Gastroesophageal sphincter (tissue), 3 donors: ENCODE data around the gene WDFY3.

ENCODE experiments used
- CTCF ChIP-seq, 4 experiments: fragments of 200-600 bp in 2 of 4; fragments of 450-650 bp in 2 of 4; sonication (generic) in 1 of 4; IDR thresholded peaks; one replicate each; pipeline ENCODE4 v1.5.1; 2017 to 2019; ENCODE audit warnings: antibody characterized with exemption in 4 of 4, mild to moderate bottlenecking in 2 of 4, moderate library complexity in 2 of 4
- EP300 ChIP-seq: sonication (generic); formaldehyde crosslinking; IDR thresholded peaks from one replicate; pipeline ENCODE4 v1.6.1; 2017; ENCODE audit warnings: antibody characterized with exemption, mild to moderate bottlenecking
- POLR2A ChIP-seq, 2 donors: fragments of 450-650 bp; IDR thresholded peaks; one replicate each; pipeline ENCODE4 v1.6.1; 2017; ENCODE audit warnings: antibody characterized with exemption in 2 of 2, mild to moderate bottlenecking in 2 of 2, moderate library complexity in 1 of 2
- POLR2AphosphoS5 ChIP-seq: sonication (generic); formaldehyde crosslinking; IDR thresholded peaks from one replicate; pipeline ENCODE4 v1.6.1; 2017; ENCODE audit warnings: antibody characterized with exemption

GRCh38 chr4:84647312-84647884 lies 319.1 kb downstream of the WDFY3 start:
- TF ChIP-seq POLR2AphosphoS5 (no peak), CTCF (IDR thresholded peaks at IDR 0.05) (no peak), POLR2A (IDR thresholded peaks at IDR 0.05) (no peak), EP300 (no peak)
